ENCODE results near the gene IFRD1. TPM values are rescaled to one million over a fixed set of nuclear protein-coding genes. Genes with fewer than 3 reads are reported as not detected.
"Not testable (repeated sequence)": the region's sequence is repeated elsewhere in the genome, so short reads cannot be mapped to it uniquely, and the experiment has no call there.

IFRD1 gene
- total RNA-seq, 1 experiment from 2014 or later: 73.4 TPM

GRCh38 chr7:112511451-112512202 is 61.4 kb downstream of the IFRD1 start:
- ATAC-seq (no peak), DNase-seq (no peak)
- Histone ChIP-seq H3K79me2 (ENCODE audit: low read length) (no peaks in the 10 kb centered on the region), H3K27me3 (ENCODE audit: low read length) (peaks cover 18% of the 10 kb centered on the region), H3F3A (ENCODE audit: low read length, unreplicated experiment) (no peaks in the 10 kb centered on the region), H2AFZ (ENCODE audit: low read length) (no peak overlapping the region), H3K36me3 (ENCODE audit: low read depth, low read length) (no peaks in the 10 kb centered on the region), H3K9me3 (ENCODE audit: low read length) (no peaks in the 10 kb centered on the region), H3K4me1 (ENCODE audit: insufficient read depth, low read length) (peaks cover 14% of the 10 kb centered on the region; the same call in 1 of the 2 replicates), H3K27ac (ENCODE audit: low read length) (no peak overlapping the region), H3K4me3 (ENCODE audit: low read length) (no peak overlapping the region), H3K4me2 (ENCODE audit: low read length) (no peak overlapping the region), H4K20me1 (ENCODE audit: low read length) (no peaks in the 10 kb centered on the region), H3K9me2 (replicated peaks; ENCODE audit: low read length) (no peaks in the 10 kb centered on the region), H3K9ac (ENCODE audit: low read length) (no peak overlapping the region)
- TF ChIP-seq CTCF (conservative IDR thresholded peaks at IDR 0.05; ENCODE audit: low read depth, low read length) (no peak), EZH2 (IDR thresholded peaks at IDR 0.05; ENCODE audit: low read length, unreplicated experiment) (no peak), EZH2phosphoT487 (IDR thresholded peaks at IDR 0.05; ENCODE audit: borderline replicate concordance, low read length) (no peak)
- BruUV-seq (replicated peaks): no TSS peak
- CTCF ChIA-PET: no interaction called here
- intact Hi-C loops (cut with micrococcal nuclease): no loop called here
- POLR2A ChIA-PET (ENCODE audit: unreplicated experiment): interaction anchor here (0.6 kb wide), 1 partner anchor 1066 kb away, joined by 4 read pairs; no protein-coding TSS in a partner anchor

GRCh38 chr7:112512451-112513210 is 62.4 kb downstream of the IFRD1 start:
- intact Hi-C loops (cut with micrococcal nuclease): no loop called here
- Histone ChIP-seq H4K20me1 (ENCODE audit: low read length) (no peaks in the 10 kb centered on the region), H2AFZ (ENCODE audit: low read length) (no peak overlapping the region), H3K36me3 (ENCODE audit: low read depth, low read length) (no peaks in the 10 kb centered on the region), H3K79me2 (ENCODE audit: low read length) (no peaks in the 10 kb centered on the region), H3F3A (ENCODE audit: low read length, unreplicated experiment) (no peaks in the 10 kb centered on the region), H3K4me2 (ENCODE audit: low read length) (no peak overlapping the region), H3K9me3 (ENCODE audit: low read length) (no peaks in the 10 kb centered on the region), H3K27ac (ENCODE audit: low read length) (no peak overlapping the region), H3K4me3 (ENCODE audit: low read length) (no peak overlapping the region), H3K4me1 (ENCODE audit: insufficient read depth, low read length) (peaks cover 14% of the 10 kb centered on the region; the same call in 1 of the 2 replicates), H3K9ac (ENCODE audit: low read length) (no peak overlapping the region), H3K9me2 (replicated peaks; ENCODE audit: low read length) (no peaks in the 10 kb centered on the region), H3K27me3 (ENCODE audit: low read length) (peaks cover 21% of the 10 kb centered on the region)
- DNase-seq (no peak), ATAC-seq (no peak)
- POLR2A ChIA-PET (ENCODE audit: unreplicated experiment): no interaction called here
- no peak for TF ChIP-seq EZH2 (IDR thresholded peaks at IDR 0.05; ENCODE audit: low read length, unreplicated experiment)
- TF ChIP-seq CTCF (conservative IDR thresholded peaks at IDR 0.05; ENCODE audit: low read depth, low read length): no peak
- no TSS peak for BruUV-seq (replicated peaks)
- CTCF ChIA-PET: no interaction called here

- H2AFZ ChIP-seq (ENCODE audit: low read length): no peak overlapping the region
- no peaks in the 10 kb centered on the region for H3F3A ChIP-seq (ENCODE audit: low read length, unreplicated experiment)
- H3K9me2 ChIP-seq (replicated peaks; ENCODE audit: low read length): no peaks in the 10 kb centered on the region
- TF ChIP-seq CTCF (conservative IDR thresholded peaks at IDR 0.05; ENCODE audit: low read depth, low read length): 0 out of 2 replicates have a peak, but pooled peaks have one; percentile 12
- no peak for TF ChIP-seq EZH2 (IDR thresholded peaks at IDR 0.05; ENCODE audit: low read length, unreplicated experiment)
- no peak overlapping the region for H3K27ac ChIP-seq (ENCODE audit: low read length)
- ATAC-seq: no peak; the same call in 1 of the 2 replicates
- peaks cover 47% of the 10 kb centered on the region for H3K27me3 ChIP-seq (ENCODE audit: low read length)
- intact Hi-C loops (cut with micrococcal nuclease): no loop called here
- no peaks in the 10 kb centered on the region for H3K79me2 ChIP-seq (ENCODE audit: low read length)
- H4K20me1 ChIP-seq (ENCODE audit: low read length): no peaks in the 10 kb centered on the region
- BruUV-seq (replicated peaks): no TSS peak
- POLR2A ChIA-PET (ENCODE audit: unreplicated experiment): no interaction called here
- peaks cover under 1% of the 10 kb centered on the region; the same call in 1 of the 2 replicates for H3K4me1 ChIP-seq (ENCODE audit: insufficient read depth, low read length)
- DNase-seq: no peak
- CTCF ChIA-PET: no interaction called here
- H3K4me2 ChIP-seq (ENCODE audit: low read length): no peak overlapping the region
- H3K36me3 ChIP-seq (ENCODE audit: low read depth, low read length): no peaks in the 10 kb centered on the region
- no peaks in the 10 kb centered on the region for H3K9me3 ChIP-seq (ENCODE audit: low read length)
- no peak overlapping the region for H3K4me3 ChIP-seq (ENCODE audit: low read length)
- H3K9ac ChIP-seq (ENCODE audit: low read length): no peak overlapping the region
These were observed 65.7 kb downstream of the IFRD1 start for GRCh38 chr7:112515989-112516388.

GRCh38 chr7:112516418-112516817 is 66.2 kb downstream of the IFRD1 start:
- intact Hi-C loops (cut with micrococcal nuclease); POLR2A ChIA-PET (ENCODE audit: unreplicated experiment); H3F3A ChIP-seq (ENCODE audit: low read length, unreplicated experiment); H3K9me2 ChIP-seq (replicated peaks; ENCODE audit: low read length); H2AFZ ChIP-seq (ENCODE audit: low read length); BruUV-seq (replicated peaks); H3K9me3 ChIP-seq (ENCODE audit: low read length); H3K36me3 ChIP-seq (ENCODE audit: low read depth, low read length); H3K9ac ChIP-seq (ENCODE audit: low read length); H3K4me1 ChIP-seq (ENCODE audit: insufficient read depth, low read length); H3K79me2 ChIP-seq (ENCODE audit: low read length); H4K20me1 ChIP-seq (ENCODE audit: low read length); CTCF ChIA-PET; ATAC-seq; H3K4me2 ChIP-seq (ENCODE audit: low read length); DNase-seq; H3K4me3 ChIP-seq (ENCODE audit: low read length); H3K27ac ChIP-seq (ENCODE audit: low read length): not testable (repeated sequence)
- H3K27me3 ChIP-seq (ENCODE audit: low read length): peaks cover 47% of the 10 kb centered on the region

Measured in PC-3 (cell line).